OCI-LY1 (cell line): Measurements from ENCODE around the gene PRDM15.

Source experiments
- H2AFZ ChIP-seq: fragments of 200-600 bp; sonication (generic), shearing (Covaris generic); 2 replicates; pipeline ENCODE4 v1.6.0; 2014; ENCODE audit warnings: antibody characterized with exemption, mild to moderate bottlenecking, low read length
- H3F3A ChIP-seq: fragments of 200-600 bp; sonication (generic), shearing (Covaris generic); 2 replicates; pipeline ENCODE4 v1.6.0; 2014; ENCODE audit warnings: mild to moderate bottlenecking, antibody characterized with exemption, low read length, moderate library complexity; ENCODE audit not compliant: insufficient read depth
- H3K27ac ChIP-seq: fragments of 200-600 bp; sonication (generic); 2 replicates; pipeline ENCODE4 v1.5.1; 2014; ENCODE audit warnings: low read length, mixed run types, mild to moderate bottlenecking, low read depth; ENCODE audit not compliant: poor library complexity, severe bottlenecking
- H3K27me3 ChIP-seq: fragments of 200-600 bp; sonication (generic); 2 replicates; pipeline ENCODE4 v1.6.0; 2014; ENCODE audit warnings: antibody characterized with exemption, mild to moderate bottlenecking, low read length, moderate library complexity; ENCODE audit not compliant: insufficient read depth
- H3K36me3 ChIP-seq: fragments of 200-600 bp; sonication (generic); 2 replicates; pipeline ENCODE4 v1.6.1; 2014; ENCODE audit warnings: mild to moderate bottlenecking, antibody characterized with exemption, low read length, moderate library complexity, mixed read lengths; ENCODE audit not compliant: insufficient read depth
- H3K4me1 ChIP-seq: fragments of 200-600 bp; sonication (generic); 2 replicates; pipeline ENCODE4 v1.5.1; 2014; ENCODE audit warnings: mild to moderate bottlenecking, low read length, moderate library complexity; ENCODE audit not compliant: insufficient read depth, severe bottlenecking
- H3K4me2 ChIP-seq: fragments of 200-600 bp; sonication (generic), shearing (Covaris generic); 2 replicates; pipeline ENCODE4 v1.6.1; 2014; ENCODE audit warnings: low read length
- H3K4me3 ChIP-seq: fragments of 200-600 bp; sonication (generic); 2 replicates; pipeline ENCODE4 v1.5.1; 2014; ENCODE audit warnings: low read length, low read depth, mild to moderate bottlenecking, mixed read lengths; ENCODE audit not compliant: poor library complexity, severe bottlenecking
- H3K79me2 ChIP-seq: fragments of 200-600 bp; shearing (Covaris generic); 2 replicates; pipeline ENCODE4 v1.6.1; 2016; ENCODE audit warnings: mixed run types, low read length, mixed read lengths; ENCODE audit not compliant: insufficient read depth
- H3K9ac ChIP-seq: fragments of 200-600 bp; sonication (generic), shearing (Covaris generic); 2 replicates; pipeline ENCODE4 v1.6.1; 2014; ENCODE audit warnings: mild to moderate bottlenecking, low read length, mixed read lengths
- H3K9me2 ChIP-seq: fragments of 200-600 bp; sonication (generic), shearing (Covaris generic); 2 replicates; pipeline ENCODE4 v1.6.1; 2014; ENCODE audit warnings: low read depth, mild to moderate bottlenecking, low read length, mixed read lengths
- H3K9me3 ChIP-seq: fragments of 200-600 bp; shearing (Covaris generic); 2 replicates; pipeline ENCODE4 v1.6.1; 2014; ENCODE audit warnings: low read length, mixed read lengths
- H4K20me1 ChIP-seq: fragments of 200-600 bp; sonication (generic), shearing (Covaris generic); 2 replicates; pipeline ENCODE4 v1.6.0; 2016; ENCODE audit warnings: mild to moderate bottlenecking, low read length; ENCODE audit not compliant: insufficient read depth
- EZH2 ChIP-seq: fragments of 200-600 bp; sonication (generic), shearing (Covaris generic); IDR thresholded peaks from 2 replicates; pipeline ENCODE4 v1.8.0; 2017; ENCODE audit warnings: borderline replicate concordance, mixed run types, mild to moderate bottlenecking, antibody characterized with exemption, low read length, moderate library complexity, mixed read lengths
- TF ChIP-seq, protein P1 (sequence below): fragments of 200-600 bp; sonication (generic), shearing (Covaris generic); IDR thresholded peaks from 2 replicates; pipeline ENCODE4 v1.5.1; 2017; ENCODE audit warnings: mild to moderate bottlenecking, antibody characterized with exemption, low read length, moderate library complexity, mixed read lengths

The PRDM15 gene

DNA sequence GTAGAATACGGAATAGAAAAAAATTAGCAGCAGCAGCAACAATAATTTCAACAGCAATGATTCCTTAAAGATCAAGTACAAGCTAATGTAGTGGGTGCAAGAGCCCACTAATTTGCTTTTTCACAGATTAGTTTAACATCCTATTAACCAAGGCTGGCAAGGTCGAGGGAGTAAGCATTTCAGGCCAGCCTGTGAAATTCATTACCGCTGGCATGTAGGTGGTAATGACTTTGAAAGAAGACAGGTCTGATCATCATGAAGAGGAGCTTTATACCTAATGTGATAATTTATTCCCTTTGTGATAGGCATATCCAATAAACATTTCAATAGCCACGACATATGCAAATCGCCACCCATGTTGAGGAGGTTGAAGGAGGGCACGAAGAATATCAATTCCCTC, 11.2 kb upstream of the PRDM15 start:
- Histone ChIP-seq H3K9me2 (no peaks in the 10 kb centered on the region), H2AFZ (no peak overlapping the region), H3K4me2 (no peak overlapping the region), H3K9me3 (no peaks in the 10 kb centered on the region), H3K4me3 (no peak overlapping the region), H3F3A (no peaks in the 10 kb centered on the region), H3K9ac (no peak overlapping the region), H3K4me1 (peaks cover 17% of the 10 kb centered on the region), H3K27ac (no peak overlapping the region), H3K36me3 (no peaks in the 10 kb centered on the region), H3K79me2 (no peaks in the 10 kb centered on the region), H4K20me1 (no peaks in the 10 kb centered on the region), H3K27me3 (no peaks in the 10 kb centered on the region)
- TF ChIP-seq, protein P1, sequence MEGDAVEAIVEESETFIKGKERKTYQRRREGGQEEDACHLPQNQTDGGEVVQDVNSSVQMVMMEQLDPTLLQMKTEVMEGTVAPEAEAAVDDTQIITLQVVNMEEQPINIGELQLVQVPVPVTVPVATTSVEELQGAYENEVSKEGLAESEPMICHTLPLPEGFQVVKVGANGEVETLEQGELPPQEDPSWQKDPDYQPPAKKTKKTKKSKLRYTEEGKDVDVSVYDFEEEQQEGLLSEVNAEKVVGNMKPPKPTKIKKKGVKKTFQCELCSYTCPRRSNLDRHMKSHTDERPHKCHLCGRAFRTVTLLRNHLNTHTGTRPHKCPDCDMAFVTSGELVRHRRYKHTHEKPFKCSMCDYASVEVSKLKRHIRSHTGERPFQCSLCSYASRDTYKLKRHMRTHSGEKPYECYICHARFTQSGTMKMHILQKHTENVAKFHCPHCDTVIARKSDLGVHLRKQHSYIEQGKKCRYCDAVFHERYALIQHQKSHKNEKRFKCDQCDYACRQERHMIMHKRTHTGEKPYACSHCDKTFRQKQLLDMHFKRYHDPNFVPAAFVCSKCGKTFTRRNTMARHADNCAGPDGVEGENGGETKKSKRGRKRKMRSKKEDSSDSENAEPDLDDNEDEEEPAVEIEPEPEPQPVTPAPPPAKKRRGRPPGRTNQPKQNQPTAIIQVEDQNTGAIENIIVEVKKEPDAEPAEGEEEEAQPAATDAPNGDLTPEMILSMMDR, result no peak
- no peak for TF ChIP-seq EZH2

DNA sequence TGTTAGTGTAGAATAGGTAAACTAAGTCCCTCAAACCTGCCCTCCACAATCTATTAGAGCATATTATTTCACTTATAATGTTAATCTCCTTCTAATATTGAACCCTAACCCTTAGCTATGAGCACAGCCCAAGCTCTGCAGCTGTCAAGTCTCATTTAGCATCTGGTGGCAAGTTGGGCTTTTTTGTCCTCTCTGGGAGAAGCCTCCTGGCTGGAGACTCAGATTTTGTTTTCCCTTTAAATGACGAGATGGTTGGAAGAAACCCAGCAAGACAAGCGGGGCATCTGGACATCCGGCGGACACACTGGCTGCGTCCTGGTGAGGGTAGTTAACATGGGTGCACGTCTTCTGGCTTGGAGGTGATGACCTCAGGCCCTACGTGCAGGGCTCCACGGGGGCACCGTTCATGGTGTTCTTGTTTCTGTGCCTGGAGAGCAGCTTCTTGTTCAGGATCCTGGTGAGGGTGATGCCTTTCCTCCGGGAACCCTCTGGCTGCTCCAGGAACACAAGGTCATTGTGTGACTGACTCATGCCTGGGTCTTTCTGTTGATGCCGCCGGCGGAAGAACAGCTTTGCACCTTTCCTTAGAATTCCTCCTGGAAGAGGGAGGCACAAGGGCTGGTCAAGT, 9.7 kb upstream of the PRDM15 start:
- Histone ChIP-seq H2AFZ (no peak overlapping the region), H3K36me3 (no peaks in the 10 kb centered on the region), H3K9me2 (no peaks in the 10 kb centered on the region), H4K20me1 (no peaks in the 10 kb centered on the region), H3K4me2 (no peak overlapping the region), H3K79me2 (no peaks in the 10 kb centered on the region), H3F3A (no peaks in the 10 kb centered on the region), H3K4me3 (no peak overlapping the region), H3K4me1 (peaks cover 20% of the 10 kb centered on the region), H3K27me3 (no peaks in the 10 kb centered on the region), H3K9me3 (no peaks in the 10 kb centered on the region), H3K9ac (no peak overlapping the region), H3K27ac (no peak overlapping the region)
- TF ChIP-seq EZH2, result no peak
- TF ChIP-seq, protein P1, result no peak

DNA sequence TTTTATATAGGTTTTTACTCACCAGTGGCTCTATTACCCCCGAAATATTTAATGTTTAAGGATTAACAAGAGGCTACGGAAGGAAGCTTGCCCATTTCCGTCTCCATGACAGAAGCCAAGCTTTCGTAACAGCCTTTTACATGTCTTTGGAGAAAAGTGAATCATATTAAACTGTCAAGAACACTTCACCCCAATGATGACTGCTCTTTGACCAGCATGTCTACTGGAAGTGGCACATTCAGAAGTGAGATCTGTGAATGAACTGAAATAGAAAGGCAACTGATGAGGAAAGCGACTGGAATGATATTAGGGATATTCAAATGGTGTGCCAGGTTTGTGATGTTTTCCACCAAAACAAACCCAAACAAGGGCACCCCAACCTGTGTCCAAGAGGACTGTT, 8.5 kb upstream of the PRDM15 start:
- Histone ChIP-seq H3K4me3 (no peak overlapping the region), H3K4me1 (peaks cover 20% of the 10 kb centered on the region), H3K9me2 (no peaks in the 10 kb centered on the region), H3K9me3 (no peaks in the 10 kb centered on the region), H3K27ac (no peak overlapping the region), H3K36me3 (no peaks in the 10 kb centered on the region), H3F3A (no peaks in the 10 kb centered on the region), H3K9ac (no peak overlapping the region), H4K20me1 (no peaks in the 10 kb centered on the region), H3K79me2 (no peaks in the 10 kb centered on the region), H2AFZ (no peak overlapping the region), H3K4me2 (no peak overlapping the region), H3K27me3 (no peaks in the 10 kb centered on the region)
- TF ChIP-seq, protein P1, result no peak
- TF ChIP-seq EZH2, result no peak
